Glutamatergic neuron (in vitro differentiated cells): ENCODE results near the gene PCOLCE2. TPM values are rescaled to one million over a fixed set of nuclear protein-coding genes. Genes with fewer than 3 reads are reported as not detected.

Experiments used
- DNase-seq: peaks from one replicate; pipeline ENCODE4 v3.0.0; 2022
- H3K27ac Mint-ChIP-seq: one replicate; pipeline ENCODE4 v1.8.0; 2020; ENCODE audit warnings: mild to moderate bottlenecking, mixed read lengths, inconsistent platforms; ENCODE audit not compliant: unreplicated experiment
- H3K27me3 Mint-ChIP-seq: one replicate; pipeline ENCODE4 v1.8.0; 2020; ENCODE audit warnings: mild to moderate bottlenecking, moderate library complexity, mixed read lengths, inconsistent platforms; ENCODE audit not compliant: unreplicated experiment
- H3K36me3 Mint-ChIP-seq: one replicate; pipeline ENCODE4 v1.8.0; 2020; ENCODE audit warnings: mild to moderate bottlenecking, mixed read lengths, inconsistent platforms; ENCODE audit not compliant: unreplicated experiment
- H3K4me1 Mint-ChIP-seq: one replicate; pipeline ENCODE4 v1.8.0; 2020; ENCODE audit warnings: mild to moderate bottlenecking, low read depth, mixed read lengths, inconsistent platforms; ENCODE audit not compliant: unreplicated experiment
- H3K4me3 Mint-ChIP-seq: one replicate; pipeline ENCODE4 v1.8.0; 2020; ENCODE audit warnings: mild to moderate bottlenecking, mixed read lengths, inconsistent platforms; ENCODE audit not compliant: unreplicated experiment
- H3K9me3 Mint-ChIP-seq: one replicate; pipeline ENCODE4 v1.8.0; 2020; ENCODE audit warnings: mild to moderate bottlenecking, moderate library complexity, mixed read lengths, inconsistent platforms; ENCODE audit not compliant: unreplicated experiment
- CTCF ChIP-seq: fragments of 200-600 bp; sonication (generic); IDR thresholded peaks from one replicate; pipeline ENCODE4 v1.5.0; 2021; ENCODE audit not compliant: partially characterized antibody, unreplicated experiment
- total RNA-seq: library from RNA; stranded (reverse); fragmentation: NEBNext Ultra II Directional; extraction: Animal tissue kit (Norgen Biotek cat#: 25700); gene quantifications from one replicate; pipeline ENCODE4 v1.2.1, GENCODE V29; 2021; ENCODE audit not compliant: unreplicated experiment

Gene PCOLCE2
- total RNA-seq, 1 donor from 2014 or later, result 33.4 TPM

GRCh38 chr3:142913432-142913831 lies 24.5 kb upstream of the PCOLCE2 start:
- Mint-ChIP-seq H3K27me3 (peaks cover 2% of the 10 kb centered on the region), H3K4me3 (no peak overlapping the region), H3K4me1 (no peaks in the 10 kb centered on the region), H3K27ac (no peak overlapping the region), H3K9me3 (peaks cover 1% of the 10 kb centered on the region), H3K36me3 (peaks cover 4% of the 10 kb centered on the region)
- no peak for DNase-seq
- TF ChIP-seq CTCF, result no peak

- no peak for TF ChIP-seq CTCF
- H3K4me3 Mint-ChIP-seq, result no peak overlapping the region
- no peaks in the 10 kb centered on the region for H3K4me1 Mint-ChIP-seq
- peaks cover 1% of the 10 kb centered on the region for H3K9me3 Mint-ChIP-seq
- no peak overlapping the region for H3K27ac Mint-ChIP-seq
- peaks cover 2% of the 10 kb centered on the region for H3K27me3 Mint-ChIP-seq
- H3K36me3 Mint-ChIP-seq, result peaks cover 4% of the 10 kb centered on the region
- DNase-seq, result no peak
These were observed 23.7 kb upstream of the PCOLCE2 start for GRCh38 chr3:142912402-142913172.

GRCh38 chr3:142910280-142910679 lies 21.4 kb upstream of the PCOLCE2 start:
- Mint-ChIP-seq H3K36me3 (no peaks in the 10 kb centered on the region), H3K4me1 (no peaks in the 10 kb centered on the region), H3K4me3 (no peak overlapping the region), H3K9me3 (no peaks in the 10 kb centered on the region), H3K27ac (no peak overlapping the region), H3K27me3 (peaks cover 2% of the 10 kb centered on the region)
- TF ChIP-seq CTCF, result no peak
- no peak for DNase-seq

- H3K4me1 Mint-ChIP-seq, result no peaks in the 10 kb centered on the region
- DNase-seq, result no peak
- no peak overlapping the region for H3K27ac Mint-ChIP-seq
- TF ChIP-seq CTCF, result no peak
- H3K4me3 Mint-ChIP-seq, result no peak overlapping the region
- no peaks in the 10 kb centered on the region for H3K36me3 Mint-ChIP-seq
- peaks cover 2% of the 10 kb centered on the region for H3K27me3 Mint-ChIP-seq
- H3K9me3 Mint-ChIP-seq, result peaks cover 3% of the 10 kb centered on the region
These were observed 20.4 kb upstream of the PCOLCE2 start for GRCh38 chr3:142909282-142909681.

- Mint-ChIP-seq H3K27ac (no peak overlapping the region), H3K4me3 (no peak overlapping the region), H3K36me3 (no peaks in the 10 kb centered on the region), H3K27me3 (peaks cover 2% of the 10 kb centered on the region), H3K4me1 (no peaks in the 10 kb centered on the region), H3K9me3 (peaks cover 3% of the 10 kb centered on the region)
- TF ChIP-seq CTCF, result no peak
- DNase-seq, result no peak
These were observed 19.1 kb upstream of the PCOLCE2 start for GRCh38 chr3:142907996-142908395.
